Dermis microvascular lymphatic vessel endothelial cell (primary cell): ENCODE data around the gene CCL18. TPM values are rescaled to one million over a fixed set of nuclear protein-coding genes. Genes with fewer than 3 reads are reported as not detected.
"Not testable (repeated sequence)": the region's sequence is repeated elsewhere in the genome, so short reads cannot be mapped to it uniquely, and the experiment has no call there.

ENCODE experiments used
- DNase-seq, 2 donors: peaks; one replicate each; pipeline versions ENCODE4 v3.0.0 to v3.0.0-alpha.2; 2010; ENCODE audit warnings: low read depth in 2 of 2
- total RNA-seq: library from RNA; depleted of rRNA; stranded (reverse); fragments of >200 nt; gene quantifications from 2 replicates; pipeline ENCODE4 v1.2.1, GENCODE V29; 2014

Gene CCL18, protein sequence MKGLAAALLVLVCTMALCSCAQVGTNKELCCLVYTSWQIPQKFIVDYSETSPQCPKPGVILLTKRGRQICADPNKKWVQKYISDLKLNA
- not detected in 2 replicates for total RNA-seq

DNA sequence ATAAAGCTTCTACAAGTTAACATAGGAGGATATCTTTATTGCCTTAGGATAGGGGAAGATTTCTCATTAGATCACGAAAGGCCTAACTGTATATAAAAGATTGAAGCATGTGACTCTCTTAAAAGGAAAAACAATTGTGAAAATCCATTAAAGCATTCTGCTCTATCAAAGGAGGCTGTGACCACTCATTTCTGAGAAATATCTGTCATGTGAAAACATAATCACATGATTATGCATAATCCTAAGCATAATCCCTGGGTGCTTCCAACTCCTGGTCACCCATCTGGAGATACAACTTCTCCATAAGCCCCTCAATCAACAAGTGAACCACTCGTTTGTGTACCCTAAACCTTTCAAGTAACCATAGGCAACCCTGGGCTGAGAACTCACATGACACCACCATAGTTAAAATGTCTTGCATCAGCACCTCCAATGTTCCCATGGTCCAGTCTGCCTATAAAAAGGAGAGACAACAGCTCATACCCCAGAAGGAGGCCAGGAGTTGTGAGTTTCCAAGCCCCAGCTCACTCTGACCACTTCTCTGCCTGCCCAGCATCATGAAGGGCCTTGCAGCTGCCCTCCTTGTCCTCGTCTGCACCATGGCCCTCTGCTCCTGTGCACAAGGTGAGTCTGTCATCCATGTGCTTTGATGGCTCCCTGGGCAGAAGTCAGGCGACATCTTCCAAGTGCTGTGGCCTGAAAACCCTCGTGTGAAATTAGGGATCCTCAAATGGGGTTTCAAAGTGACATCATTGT lies at the start of gene CCL18:
TSS of gene CCL18 (plus strand) at position 487 of the 756 bp plus-strand sequence. CDS start at position 558, 71 bp downstream.
- no peak for DNase-seq

DNA sequence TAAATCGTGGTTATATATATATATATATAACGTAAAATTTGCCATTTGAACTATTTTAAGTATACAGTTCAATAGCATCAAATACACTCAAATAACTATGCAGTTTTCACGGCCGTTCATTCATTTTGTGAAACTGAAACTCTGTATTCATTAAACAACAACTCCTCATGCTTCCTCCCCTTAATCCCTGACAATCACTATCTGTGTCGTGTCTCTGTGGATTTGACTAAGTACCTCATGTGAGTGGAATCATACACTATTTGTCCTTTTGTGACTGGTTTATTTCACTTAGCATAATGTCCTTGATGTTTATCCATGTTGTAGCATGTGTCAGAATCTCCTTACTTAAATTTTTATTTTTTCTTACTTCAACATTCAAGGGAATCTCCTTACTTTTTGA lies 49.1 kb upstream of the CCL18 start:
- no peak for DNase-seq

DNA sequence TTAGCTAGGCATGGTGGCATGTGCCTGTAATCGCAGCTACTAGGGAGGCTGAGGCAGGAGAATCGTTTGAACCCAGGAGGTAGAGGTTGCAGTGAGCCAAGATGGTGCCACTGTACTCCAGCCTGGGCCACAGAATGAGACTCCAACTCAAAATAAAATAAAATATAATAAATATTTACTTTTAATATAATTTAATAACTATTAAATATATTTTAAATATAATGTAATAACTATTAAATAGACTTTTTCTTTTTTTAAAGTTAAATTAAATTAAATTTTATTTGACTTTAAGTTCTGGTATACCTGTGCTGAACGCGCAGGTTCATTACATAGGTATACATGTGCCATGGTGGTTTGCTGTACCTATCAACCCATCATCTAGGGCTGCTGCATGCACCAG lies 48.2 kb upstream of the CCL18 start:
- not testable (repeated sequence) for DNase-seq

DNA sequence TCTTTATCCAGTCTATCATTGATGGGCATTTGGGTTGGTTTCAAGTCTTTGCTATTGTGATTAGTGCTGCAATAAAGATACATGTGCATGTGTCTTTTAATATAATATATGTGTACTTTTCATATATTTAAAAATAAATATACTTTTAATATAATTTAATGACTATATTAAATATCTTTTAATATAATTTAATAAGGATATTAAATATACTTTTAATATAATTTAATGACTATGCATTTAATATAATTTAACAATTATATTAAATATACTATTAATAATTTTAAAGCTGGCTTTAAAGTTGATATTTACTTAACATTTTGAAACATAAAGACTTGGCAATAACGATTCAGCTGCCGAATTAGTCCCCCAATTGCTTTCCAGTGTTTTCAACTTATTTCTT lies 47.5 kb upstream of the CCL18 start:
- no peak for DNase-seq

DNA sequence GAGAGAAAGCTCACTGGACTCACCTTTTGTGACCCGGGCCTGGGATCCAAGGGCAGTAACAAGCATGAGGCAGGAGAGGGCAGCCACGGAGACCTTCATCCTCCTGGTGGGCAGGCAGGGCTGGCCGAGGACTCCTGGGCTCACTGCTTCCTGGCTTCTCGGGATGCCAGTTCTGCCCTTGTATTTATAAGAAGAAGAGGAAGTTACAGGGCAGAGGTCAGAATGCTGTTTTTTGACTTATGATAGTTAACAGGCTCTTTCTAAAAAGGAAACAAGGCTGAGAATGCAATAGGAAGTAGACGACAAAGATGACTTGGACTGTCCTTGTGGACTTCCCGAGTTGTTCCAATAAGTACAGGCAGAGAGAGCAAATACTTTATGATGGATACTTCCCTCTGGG lies 46.3 kb upstream of the CCL18 start, which contains the start of gene CCL23:
TSS of gene CCL23 (minus strand) at position 174 of the 400 bp plus-strand sequence. CDS start at position 99, 75 bp downstream.
- peak in 1 of 2 donors; percentile 19 for DNase-seq

DNA sequence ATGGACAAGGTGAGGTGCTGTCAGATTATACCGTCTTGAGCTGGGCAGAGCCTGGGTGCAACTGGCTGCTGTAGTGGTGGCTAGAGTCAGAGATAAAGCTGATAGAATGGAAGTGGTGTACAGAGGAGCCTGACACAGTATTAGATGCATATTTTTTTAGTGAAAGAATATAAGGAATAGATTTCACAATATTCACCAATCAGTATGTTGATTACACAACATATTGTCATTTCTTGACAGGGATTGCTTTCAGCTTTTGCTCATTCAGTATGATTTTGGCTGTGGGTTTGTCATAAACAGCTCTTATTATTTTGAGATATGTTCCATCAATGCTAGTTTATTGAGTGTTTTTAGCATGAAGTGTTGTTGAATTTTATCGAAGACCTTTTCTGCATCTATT lies 44.6 kb upstream of the CCL18 start:
- DNase-seq = no peak

DNA sequence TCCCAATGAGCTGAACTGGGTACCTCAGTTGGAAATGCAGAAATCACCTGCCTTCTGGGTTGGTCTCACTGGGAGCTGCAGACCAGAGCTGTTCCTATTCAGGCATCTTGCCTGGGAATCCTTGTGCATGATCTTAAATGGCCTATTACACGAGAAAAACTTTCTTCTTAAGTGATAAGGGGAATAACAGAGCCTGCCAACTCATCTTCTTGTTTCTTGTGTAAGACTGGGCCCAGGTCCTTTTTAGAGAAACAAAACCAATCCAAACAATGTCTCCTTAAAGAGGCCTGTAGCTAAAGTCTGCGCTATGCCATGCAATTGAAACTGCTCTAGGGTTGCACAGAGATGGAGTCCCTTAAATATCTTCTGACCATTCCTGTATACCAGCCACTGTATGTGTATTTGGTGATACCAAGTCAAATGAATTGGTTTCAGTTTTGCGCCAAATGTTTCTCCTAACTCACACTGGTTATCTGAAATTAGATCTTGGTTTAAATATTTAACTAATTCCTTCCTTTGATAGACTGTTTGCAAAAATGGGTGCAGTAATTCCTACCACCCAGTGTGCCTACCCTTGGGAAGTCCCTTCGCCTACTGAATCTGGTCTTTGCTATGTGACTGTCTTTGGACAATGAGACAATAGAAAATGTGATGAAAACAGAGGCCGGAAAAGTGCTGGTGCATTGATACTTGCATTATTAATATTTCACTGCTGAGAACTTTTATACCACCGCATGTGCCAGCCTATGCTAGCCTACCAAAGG lies 39.8 kb upstream of the CCL18 start:
- no peak for DNase-seq

DNA sequence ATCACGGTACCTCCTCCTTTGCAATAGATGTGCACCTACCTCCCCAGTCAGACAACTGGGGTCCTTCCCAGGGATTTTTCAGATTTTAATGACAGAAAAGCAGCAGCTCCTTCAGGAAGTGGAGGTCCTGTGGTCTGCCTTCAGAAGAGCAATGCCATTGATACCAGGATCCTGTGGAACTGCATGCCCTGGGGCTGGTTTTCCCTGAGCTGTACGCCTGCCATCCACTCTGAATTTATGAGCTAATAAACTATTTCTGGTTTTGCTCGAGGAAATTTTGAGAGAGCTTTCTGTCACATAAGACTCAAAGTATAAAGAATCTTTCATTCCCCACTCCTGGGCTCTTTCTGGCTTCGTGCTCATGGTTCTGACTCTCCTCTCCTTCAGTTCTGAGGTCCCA lies 36.3 kb upstream of the CCL18 start:
- DNase-seq = no peak

DNA sequence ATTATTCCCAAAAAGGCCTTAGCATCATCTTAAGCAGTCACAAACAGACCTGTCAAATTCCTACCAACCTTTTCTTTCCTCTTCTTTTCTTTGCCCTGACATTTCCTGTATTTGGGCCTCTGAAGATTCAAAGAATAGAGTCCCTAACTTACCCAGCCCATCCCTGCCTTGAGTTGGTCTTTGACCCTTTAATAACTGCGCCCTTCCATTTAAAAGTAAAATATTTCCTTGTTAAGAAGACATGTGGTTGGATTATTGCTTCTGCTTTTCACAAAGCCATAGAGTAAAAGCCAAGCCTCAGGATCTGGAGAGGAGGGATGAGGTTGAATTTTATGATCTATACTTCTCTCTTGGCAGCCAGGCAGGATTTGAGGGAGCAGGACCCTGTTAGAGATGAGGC lies 33.1 kb upstream of the CCL18 start:
- DNase-seq = no peak

DNA sequence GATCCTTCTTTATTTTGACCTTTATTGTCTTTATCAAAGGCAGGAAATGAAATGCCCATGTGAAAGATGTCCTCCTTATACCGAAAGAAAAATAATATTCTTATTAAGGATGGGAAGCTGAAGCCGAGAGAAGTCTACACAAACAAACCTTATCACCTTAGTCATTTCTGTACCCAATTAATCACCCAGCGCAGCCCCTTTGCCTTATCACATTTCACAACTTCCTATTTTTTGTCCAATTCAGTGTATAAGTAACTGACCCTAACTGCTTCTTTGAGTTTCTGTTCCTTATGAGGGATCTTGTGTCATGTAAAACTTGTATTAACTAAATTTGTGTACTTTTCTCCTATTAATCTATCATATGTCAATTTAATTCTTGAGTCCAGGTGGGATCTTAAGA lies 29.9 kb upstream of the CCL18 start:
- no peak for DNase-seq

DNA sequence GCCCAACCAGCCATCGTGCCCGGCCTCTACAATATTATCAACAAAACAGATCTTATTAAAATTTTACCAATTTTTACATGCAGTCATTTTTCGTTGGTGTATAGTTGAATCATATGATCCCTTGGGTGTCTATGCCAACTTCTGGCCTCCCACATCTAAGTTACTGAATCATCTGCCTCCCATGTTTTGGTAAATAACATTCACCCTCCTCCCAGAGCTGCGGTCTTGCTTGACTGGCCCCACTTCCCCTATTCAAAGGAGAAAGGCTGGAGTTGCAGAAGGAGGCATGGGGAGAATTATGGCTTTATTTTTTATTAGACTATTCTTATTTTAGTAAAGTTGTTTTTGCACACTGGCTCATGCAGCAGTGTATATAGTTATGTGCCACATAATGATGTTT lies 27.8 kb upstream of the CCL18 start:
- no peak for DNase-seq

DNA sequence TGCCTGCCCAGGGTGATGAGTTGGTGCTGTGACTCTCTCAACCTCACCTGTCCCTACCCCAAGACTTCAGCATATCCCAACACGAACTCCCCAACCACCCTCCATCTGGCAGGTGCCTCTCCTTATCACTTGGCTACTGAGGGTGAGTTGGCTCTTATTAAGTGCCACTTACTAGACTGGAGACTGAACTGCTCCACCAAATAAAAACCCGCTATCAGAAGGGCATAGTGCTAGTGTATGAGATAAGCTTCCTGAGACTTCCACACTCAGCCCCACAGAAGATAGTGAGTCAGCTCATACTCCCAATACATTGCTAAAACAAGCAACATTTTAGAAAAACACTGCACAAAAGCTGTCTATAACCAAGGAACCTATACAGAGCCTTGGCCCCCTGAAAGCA lies 16.0 kb upstream of the CCL18 start:
- DNase-seq = no peak

DNA sequence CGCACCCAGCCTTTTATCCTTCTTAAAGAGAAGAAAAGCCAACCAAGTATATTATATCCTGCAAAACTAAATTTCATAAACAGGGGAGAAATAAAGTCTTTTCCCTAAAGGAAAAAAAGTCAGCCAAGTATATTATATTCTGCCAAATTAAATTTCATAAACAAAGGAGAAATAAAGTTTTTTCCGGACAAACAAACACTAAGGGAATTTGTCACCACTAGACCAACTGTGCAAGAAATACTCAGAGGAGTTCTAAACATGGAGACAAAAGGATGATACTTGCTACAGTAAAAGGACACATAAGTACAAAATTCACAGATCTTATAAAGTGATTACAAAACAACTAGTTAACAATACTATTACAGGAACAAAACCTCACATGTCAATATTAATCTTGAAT lies 14.4 kb upstream of the CCL18 start:
- DNase-seq = no peak

DNA sequence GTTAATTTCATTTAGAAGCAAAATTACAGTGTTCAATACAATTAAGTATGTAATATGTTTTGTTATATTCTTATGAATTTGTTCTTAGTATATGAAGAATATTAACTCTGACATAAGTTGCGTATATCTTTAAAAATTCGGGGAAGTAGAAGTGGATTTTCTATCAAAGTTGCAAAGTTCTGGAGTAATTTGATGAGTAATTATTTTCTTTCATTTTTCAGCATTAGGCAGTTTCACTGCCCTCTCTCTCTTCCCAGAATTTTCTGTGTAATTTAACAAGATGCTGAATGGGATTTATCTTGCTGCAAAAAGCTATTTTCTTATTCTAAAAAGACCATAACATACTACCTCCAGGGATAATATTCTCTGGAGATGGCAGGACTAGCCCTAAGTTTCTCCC lies 8.9 kb upstream of the CCL18 start:
- no peak for DNase-seq

DNA sequence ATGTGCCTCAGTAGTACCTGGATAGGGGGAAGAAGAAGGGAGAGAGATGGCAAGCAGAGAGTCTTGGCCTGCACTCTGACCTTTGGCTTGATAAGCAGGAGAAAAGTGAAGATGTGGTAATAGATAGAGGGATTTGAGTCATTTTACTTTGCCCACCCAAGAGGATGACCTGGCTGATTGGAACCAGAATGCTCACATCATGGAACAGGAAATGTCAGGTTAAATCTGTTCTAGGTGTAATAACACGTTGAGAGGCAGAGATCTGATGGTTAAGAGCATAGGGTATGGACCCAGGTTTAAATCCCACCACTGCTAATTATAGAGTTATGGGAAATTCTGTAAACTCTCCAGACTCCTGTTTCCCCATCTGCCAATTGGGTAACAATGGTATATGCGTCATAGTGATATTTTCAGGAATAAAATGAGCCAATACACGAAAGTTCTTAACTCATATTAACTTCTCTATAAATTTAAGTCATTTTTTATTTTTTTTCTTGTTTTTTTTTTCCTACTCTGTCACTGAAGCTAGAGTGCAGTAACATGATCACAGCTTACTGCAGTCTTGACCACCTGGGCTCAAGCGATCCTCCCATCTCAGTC lies 8.1 kb upstream of the CCL18 start:
- DNase-seq = no peak

DNA sequence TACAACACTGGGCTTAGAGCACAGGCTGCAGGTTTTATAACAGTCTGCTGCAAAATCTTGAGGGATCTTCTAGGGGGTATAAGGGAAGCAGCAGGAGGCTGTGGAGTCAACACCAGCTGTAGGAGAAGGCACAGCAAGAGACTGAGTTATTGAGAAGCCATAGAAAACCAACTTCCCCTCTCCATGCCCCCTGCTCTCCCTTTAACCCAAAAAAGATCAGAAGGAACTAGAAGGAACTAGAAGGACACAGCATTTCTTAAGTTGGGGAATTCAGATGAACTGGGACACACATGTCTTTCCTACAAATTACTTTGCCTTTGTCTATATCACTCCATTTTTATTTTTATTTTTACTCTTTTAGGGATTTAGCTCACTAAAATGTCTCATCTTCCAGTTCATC lies 6.2 kb upstream of the CCL18 start:
- DNase-seq = no peak

DNA sequence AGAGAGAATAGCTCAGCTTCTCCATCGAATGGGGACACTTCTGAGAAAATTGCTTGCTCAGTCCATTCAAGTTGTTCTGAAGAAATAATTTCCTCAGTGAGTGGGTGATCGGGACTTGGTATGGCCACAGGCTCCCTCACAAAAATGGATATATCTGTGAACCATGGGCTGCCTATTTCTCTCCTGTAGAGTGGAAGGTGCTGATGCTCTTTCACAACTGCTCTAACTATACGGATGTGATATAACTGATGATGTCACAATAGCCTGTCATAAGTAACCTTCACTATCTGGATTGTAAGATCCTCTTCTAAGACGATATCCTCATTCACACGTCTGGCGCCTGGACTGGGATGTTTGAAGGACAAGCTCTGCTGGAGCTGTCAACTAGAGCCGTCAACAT lies 4.7 kb upstream of the CCL18 start:
- DNase-seq = no peak

DNA sequence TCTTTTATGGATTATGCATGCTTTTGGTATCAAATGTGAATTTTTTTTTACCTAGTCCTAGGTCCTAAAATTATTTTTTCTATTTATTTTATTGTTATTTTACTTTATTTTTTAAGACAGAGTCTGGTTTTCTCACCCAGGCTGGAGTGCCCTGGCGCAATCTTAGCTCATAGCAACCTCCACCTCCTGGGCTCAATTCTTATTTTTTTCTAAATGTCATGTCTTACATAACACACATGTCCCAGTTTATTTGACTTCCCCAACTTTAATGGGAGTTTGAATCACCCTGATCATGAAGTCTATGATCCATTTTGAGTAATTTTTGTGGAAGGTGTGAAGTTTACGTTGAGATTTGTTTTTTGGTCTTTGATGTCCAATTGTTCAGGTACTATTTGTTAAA lies 3.3 kb upstream of the CCL18 start:
- no peak for DNase-seq

DNA sequence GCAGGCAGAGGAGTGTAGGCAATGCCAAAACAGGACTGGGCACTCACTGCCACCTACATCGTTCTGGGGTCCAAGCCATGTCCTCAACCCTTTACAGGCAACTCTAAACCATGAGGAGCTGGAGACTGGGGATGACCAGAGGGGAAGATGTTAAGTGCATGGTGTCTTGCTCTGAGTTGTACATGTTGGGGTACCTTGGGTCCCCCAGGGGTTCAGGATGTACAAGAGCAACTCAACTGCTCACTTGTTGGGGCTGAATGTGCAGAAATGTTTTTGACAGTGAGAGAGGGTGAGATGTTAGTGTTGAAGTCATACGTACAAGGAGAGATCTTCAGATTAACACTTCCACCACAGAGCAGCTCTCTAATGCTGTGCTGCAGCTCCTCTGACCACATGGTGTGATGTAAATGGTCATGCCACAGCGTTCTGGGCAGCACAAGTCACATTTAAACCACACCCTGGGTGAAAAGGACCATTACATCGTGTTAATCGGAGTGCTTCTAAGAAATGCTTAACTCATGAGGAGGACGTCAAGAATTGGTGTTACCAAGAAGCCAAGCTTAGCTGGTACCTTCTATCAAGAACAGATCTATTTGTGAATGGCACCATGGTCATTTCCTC lies 2.4 kb downstream of the CCL18 start:
- DNase-seq = no peak

DNA sequence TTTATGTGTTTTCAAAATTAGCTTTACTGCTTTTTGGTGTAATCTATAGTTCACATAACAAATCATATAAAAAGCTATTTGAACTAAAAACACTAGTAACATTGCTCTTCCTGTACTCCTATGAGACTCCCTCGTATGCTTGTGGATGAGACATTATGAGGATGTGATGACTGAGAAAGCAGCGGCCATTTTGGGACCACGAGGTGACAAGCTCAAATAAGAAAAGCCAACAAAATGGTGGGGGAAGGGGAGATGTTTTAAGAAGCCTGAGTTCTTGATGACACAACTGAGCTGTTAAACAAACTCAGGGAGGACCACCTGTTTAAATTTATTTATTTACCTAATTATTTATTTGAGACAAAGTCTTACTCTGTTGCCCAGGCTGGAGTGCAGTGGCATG lies 4.5 kb downstream of the CCL18 start:
- DNase-seq = no peak

DNA sequence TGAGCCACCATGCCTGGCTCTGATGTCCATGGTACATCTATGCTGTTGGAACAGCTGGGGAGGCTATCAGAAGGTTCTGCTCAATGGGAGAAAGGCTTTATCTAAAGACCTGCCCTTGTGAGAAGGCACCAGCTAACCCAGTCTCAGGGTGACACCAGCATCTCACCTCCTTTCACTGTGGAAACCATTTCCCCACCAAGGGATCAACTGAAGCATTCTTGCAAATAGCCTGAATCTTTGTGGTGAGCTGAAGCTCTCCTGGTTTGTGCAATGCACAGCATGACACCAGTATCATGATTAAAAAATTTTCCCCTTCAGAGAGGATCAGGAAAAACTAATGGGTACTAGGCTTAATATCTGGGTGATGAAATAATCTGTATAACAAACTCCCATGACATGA lies 5.1 kb downstream of the CCL18 start:
- DNase-seq = no peak

DNA sequence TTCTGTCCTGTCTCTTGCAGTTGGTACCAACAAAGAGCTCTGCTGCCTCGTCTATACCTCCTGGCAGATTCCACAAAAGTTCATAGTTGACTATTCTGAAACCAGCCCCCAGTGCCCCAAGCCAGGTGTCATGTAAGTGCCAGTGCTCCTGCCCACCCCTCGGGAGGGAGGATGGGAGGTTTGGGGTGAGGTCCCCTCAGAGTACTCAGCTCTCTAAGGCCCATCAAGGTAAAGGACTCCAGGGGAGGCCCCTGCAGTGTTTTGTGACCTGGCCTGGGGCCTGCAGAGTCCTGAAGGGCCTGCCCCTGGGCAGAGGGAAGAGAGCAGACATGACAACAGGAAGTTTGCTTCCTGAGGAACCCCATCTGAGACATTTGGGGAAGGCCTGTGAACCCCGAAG lies 6.4 kb downstream of the CCL18 start:
- no peak for DNase-seq
